SK-N-SH treated with all-trans-retinoic acid at 6 μM for 48 hours (cell line): ENCODE results near the gene C16orf96.

Experiments
- ATAC-seq: fragments of 200-7000 bp; cut with Tn5 transposase; 3 replicates; pipeline ENCODE4 v1.9.1; 2020; ENCODE audit warnings: mild to moderate bottlenecking, moderate library complexity
- ARNTL ChIP-seq: fragments of 450-650 bp; formaldehyde crosslinking; IDR thresholded peaks from 2 replicates; pipeline ENCODE4 v1.5.0; 2020; ENCODE audit warnings: low read depth, mild to moderate bottlenecking, moderate library complexity, borderline replicate concordance
- CSDC2 ChIP-seq: fragments of 250-450 bp; sonication (Bioruptor Pico); IDR thresholded peaks from 2 replicates; pipeline ENCODE4 v1.5.0; 2020; ENCODE audit warnings: mild to moderate bottlenecking, moderate library complexity
- ESRRG ChIP-seq: fragments of 250-450 bp; sonication (Bioruptor Pico); IDR thresholded peaks from 2 replicates; pipeline ENCODE4 v1.6.1; 2021; ENCODE audit warnings: mild to moderate bottlenecking
- GLIS3 ChIP-seq: fragments of 250-450 bp; sonication (Bioruptor Pico); IDR thresholded peaks from 2 replicates; pipeline ENCODE4 v1.5.0; 2020; ENCODE audit warnings: mild to moderate bottlenecking, moderate library complexity
- ISL1 ChIP-seq: fragments of 250-450 bp; sonication (Bioruptor Pico); IDR thresholded peaks from 2 replicates; pipeline ENCODE4 v2.1.2; 2022; ENCODE audit warnings: mild to moderate bottlenecking, moderate library complexity
- OSR1 ChIP-seq: fragments of 250-450 bp; sonication (Bioruptor Pico); IDR thresholded peaks from 2 replicates; pipeline ENCODE4 v1.8.0; 2022; ENCODE audit warnings: moderate library complexity, mild to moderate bottlenecking, inconsistent platforms
- PATZ1 ChIP-seq: fragments of 250-450 bp; sonication (Bioruptor Pico); IDR thresholded peaks from 2 replicates; pipeline ENCODE4 v1.8.0; 2020; ENCODE audit warnings: mild to moderate bottlenecking, moderate library complexity, borderline replicate concordance
- PPARA ChIP-seq: fragments of 250-450 bp; sonication (Bioruptor Pico); IDR thresholded peaks from 2 replicates; pipeline ENCODE4 v1.5.0; 2020; ENCODE audit warnings: mild to moderate bottlenecking, borderline replicate concordance
- RARB ChIP-seq: fragments of 250-450 bp; sonication (Bioruptor Pico); IDR thresholded peaks from 2 replicates; pipeline ENCODE4 v1.8.0; 2021; ENCODE audit warnings: mild to moderate bottlenecking, moderate library complexity
- SNAI2 ChIP-seq: fragments of 250-450 bp; sonication (Bioruptor Pico); IDR thresholded peaks from 2 replicates; pipeline ENCODE4 v1.5.0; 2020; ENCODE audit warnings: mild to moderate bottlenecking, moderate library complexity
- TCF4 ChIP-seq: fragments of 250-450 bp; sonication (Bioruptor Pico); IDR thresholded peaks from 2 replicates; pipeline ENCODE4 v1.8.0; 2021; ENCODE audit warnings: mild to moderate bottlenecking, moderate library complexity, borderline replicate concordance
- TOX ChIP-seq: fragments of 250-450 bp; sonication (Bioruptor Pico); IDR thresholded peaks from 2 replicates; pipeline ENCODE4 v1.8.0; 2021; ENCODE audit warnings: mild to moderate bottlenecking, moderate library complexity, borderline replicate concordance
- ZC3H10 ChIP-seq: fragments of 250-450 bp; sonication (Bioruptor Pico); IDR thresholded peaks from 2 replicates; pipeline ENCODE4 v1.5.1; 2021; ENCODE audit warnings: mild to moderate bottlenecking, moderate library complexity
- ZFP3 ChIP-seq: fragments of 250-450 bp; sonication (Bioruptor Pico); IDR thresholded peaks from 2 replicates; pipeline ENCODE4 v1.5.0; 2020; ENCODE audit warnings: mild to moderate bottlenecking, moderate library complexity
- ZNF565 ChIP-seq: fragments of 450-650 bp; formaldehyde crosslinking; conservative IDR thresholded peaks from 2 replicates; pipeline ENCODE4 v1.5.0; 2020; ENCODE audit warnings: low read depth, mild to moderate bottlenecking, moderate library complexity
- ZNF70 ChIP-seq: fragments of 450-650 bp; formaldehyde crosslinking; IDR thresholded peaks from 2 replicates; pipeline ENCODE4 v1.5.0; 2020; ENCODE audit warnings: mild to moderate bottlenecking, moderate library complexity
- ZNF8 ChIP-seq: fragments of 450-650 bp; formaldehyde crosslinking; IDR thresholded peaks from 2 replicates; pipeline ENCODE4 v1.5.0; 2020; ENCODE audit warnings: mild to moderate bottlenecking, moderate library complexity
- TF ChIP-seq, protein P1 (sequence below): fragments of 250-450 bp; sonication (Bioruptor Pico); IDR thresholded peaks from 2 replicates; pipeline ENCODE4 v1.5.1; 2021; ENCODE audit warnings: mild to moderate bottlenecking, moderate library complexity
- TF ChIP-seq, protein P2 (sequence below): fragments of 250-450 bp; sonication (Bioruptor Pico); IDR thresholded peaks from 2 replicates; pipeline ENCODE4 v1.8.0; 2021; ENCODE audit warnings: low read depth, mild to moderate bottlenecking, moderate library complexity, borderline replicate concordance
- TF ChIP-seq, protein P3 (sequence below): fragments of 250-450 bp; sonication (Bioruptor Pico); IDR thresholded peaks from 2 replicates; pipeline ENCODE4 v1.5.1; 2020; ENCODE audit warnings: low read depth, mild to moderate bottlenecking, moderate library complexity

C16orf96 gene

GRCh38 chr16:4539716-4540284 is 16.3 kb upstream of the C16orf96 start:
- TF ChIP-seq OSR1 (CRISPR knock-in tag) = no peak
- no peak for TF ChIP-seq PATZ1
- no peak for TF ChIP-seq ARNTL (CRISPR knock-in tag)
- TF ChIP-seq PPARA (CRISPR knock-in tag) = no peak
- TF ChIP-seq TOX = no peak
- ATAC-seq = no peak

DNA sequence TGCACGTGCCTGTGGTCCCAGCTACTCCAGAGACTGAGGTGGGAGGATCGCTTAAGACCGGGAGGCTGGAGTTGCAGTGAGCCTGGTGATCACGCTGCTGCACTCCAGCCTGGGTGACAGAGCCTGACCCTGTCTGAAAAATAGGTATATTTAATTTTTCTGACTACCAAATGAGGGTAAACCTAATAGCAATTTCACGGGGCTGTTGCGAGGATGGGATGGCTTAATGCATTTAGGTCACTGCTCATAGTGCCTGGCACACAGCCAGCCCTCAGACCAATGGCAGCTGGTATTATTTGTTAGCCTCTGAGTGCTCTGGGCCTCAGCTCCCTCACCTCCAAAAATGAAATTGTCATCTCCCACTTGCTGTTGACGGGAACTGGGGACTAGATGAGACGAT is 11.7 kb upstream of the C16orf96 start:
- TF ChIP-seq ESRRG (no peak), ZNF8 (CRISPR knock-in tag) (no peak), ARNTL (CRISPR knock-in tag) (no peak), GLIS3 (no peak), ZNF565 (CRISPR knock-in tag) (no peak), CSDC2 (no peak), ISL1 (CRISPR knock-in tag) (no peak), PATZ1 (no peak), TCF4 (CRISPR knock-in tag) (no peak), PPARA (CRISPR knock-in tag) (no peak)
- TF ChIP-seq, protein P1, sequence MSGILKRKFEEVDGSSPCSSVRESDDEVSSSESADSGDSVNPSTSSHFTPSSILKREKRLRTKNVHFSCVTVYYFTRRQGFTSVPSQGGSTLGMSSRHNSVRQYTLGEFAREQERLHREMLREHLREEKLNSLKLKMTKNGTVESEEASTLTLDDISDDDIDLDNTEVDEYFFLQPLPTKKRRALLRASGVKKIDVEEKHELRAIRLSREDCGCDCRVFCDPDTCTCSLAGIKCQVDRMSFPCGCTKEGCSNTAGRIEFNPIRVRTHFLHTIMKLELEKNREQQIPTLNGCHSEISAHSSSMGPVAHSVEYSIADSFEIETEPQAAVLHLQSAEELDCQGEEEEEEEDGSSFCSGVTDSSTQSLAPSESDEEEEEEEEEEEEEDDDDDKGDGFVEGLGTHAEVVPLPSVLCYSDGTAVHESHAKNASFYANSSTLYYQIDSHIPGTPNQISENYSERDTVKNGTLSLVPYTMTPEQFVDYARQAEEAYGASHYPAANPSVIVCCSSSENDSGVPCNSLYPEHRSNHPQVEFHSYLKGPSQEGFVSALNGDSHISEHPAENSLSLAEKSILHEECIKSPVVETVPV = no peak
- TF ChIP-seq, protein P2, sequence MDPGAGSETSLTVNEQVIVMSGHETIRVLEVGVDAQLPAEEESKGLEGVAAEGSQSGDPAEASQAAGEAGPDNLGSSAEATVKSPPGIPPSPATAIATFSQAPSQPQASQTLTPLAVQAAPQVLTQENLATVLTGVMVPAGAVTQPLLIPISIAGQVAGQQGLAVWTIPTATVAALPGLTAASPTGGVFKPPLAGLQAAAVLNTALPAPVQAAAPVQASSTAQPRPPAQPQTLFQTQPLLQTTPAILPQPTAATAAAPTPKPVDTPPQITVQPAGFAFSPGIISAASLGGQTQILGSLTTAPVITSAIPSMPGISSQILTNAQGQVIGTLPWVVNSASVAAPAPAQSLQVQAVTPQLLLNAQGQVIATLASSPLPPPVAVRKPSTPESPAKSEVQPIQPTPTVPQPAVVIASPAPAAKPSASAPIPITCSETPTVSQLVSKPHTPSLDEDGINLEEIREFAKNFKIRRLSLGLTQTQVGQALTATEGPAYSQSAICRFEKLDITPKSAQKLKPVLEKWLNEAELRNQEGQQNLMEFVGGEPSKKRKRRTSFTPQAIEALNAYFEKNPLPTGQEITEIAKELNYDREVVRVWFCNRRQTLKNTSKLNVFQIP (CRISPR knock-in tag) = no peak
- TF ChIP-seq, protein P3, sequence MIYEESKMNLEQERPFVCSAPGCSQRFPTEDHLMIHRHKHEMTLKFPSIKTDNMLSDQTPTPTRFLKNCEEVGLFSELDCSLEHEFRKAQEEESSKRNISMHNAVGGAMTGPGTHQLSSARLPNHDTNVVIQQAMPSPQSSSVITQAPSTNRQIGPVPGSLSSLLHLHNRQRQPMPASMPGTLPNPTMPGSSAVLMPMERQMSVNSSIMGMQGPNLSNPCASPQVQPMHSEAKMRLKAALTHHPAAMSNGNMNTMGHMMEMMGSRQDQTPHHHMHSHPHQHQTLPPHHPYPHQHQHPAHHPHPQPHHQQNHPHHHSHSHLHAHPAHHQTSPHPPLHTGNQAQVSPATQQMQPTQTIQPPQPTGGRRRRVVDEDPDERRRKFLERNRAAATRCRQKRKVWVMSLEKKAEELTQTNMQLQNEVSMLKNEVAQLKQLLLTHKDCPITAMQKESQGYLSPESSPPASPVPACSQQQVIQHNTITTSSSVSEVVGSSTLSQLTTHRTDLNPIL (CRISPR knock-in tag) = no peak
- ATAC-seq = no peak

GRCh38 chr16:4548124-4548523 is 8.0 kb upstream of the C16orf96 start:
- ATAC-seq = no peak
- no peak for TF ChIP-seq TCF4 (CRISPR knock-in tag)
- no peak for TF ChIP-seq ARNTL (CRISPR knock-in tag)
- TF ChIP-seq RARB = no peak
- TF ChIP-seq ZNF565 (CRISPR knock-in tag) = no peak
- TF ChIP-seq PPARA (CRISPR knock-in tag) = no peak
- TF ChIP-seq ZC3H10 (CRISPR knock-in tag) = no peak
- TF ChIP-seq, protein P1 = no peak
- TF ChIP-seq SNAI2 (CRISPR knock-in tag) = no peak
- no peak for TF ChIP-seq ZFP3 (CRISPR knock-in tag)
- no peak for TF ChIP-seq PATZ1
- TF ChIP-seq, protein P2 (CRISPR knock-in tag) = no peak
- no peak for TF ChIP-seq ESRRG
- no peak for TF ChIP-seq TOX
- no peak for TF ChIP-seq ZNF70 (CRISPR knock-in tag)
- TF ChIP-seq, all 23 proteins: peak for 0
